GM19455 (cell line): ENCODE measurements around the gene MAP3K6.

ENCODE experiments used
- ATAC-seq: cut with Tn5 transposase; IDR thresholded peaks from one replicate; pipeline ENCODE4 v1.9.1; 2021; ENCODE audit not compliant: unreplicated experiment

MAP3K6 gene

GRCh38 chr1:27356619-27357280 lies 10.0 kb downstream of the MAP3K6 start:
- ATAC-seq = peak; percentile 42

- no peak for ATAC-seq
Observed at GRCh38 chr1:27356277-27356618, 10.5 kb downstream of the MAP3K6 start.

GRCh38 chr1:27355683-27356082 lies 11.1 kb downstream of the MAP3K6 start:
- ATAC-seq = no peak

GRCh38 chr1:27353629-27354028 lies 13.1 kb downstream of the MAP3K6 start:
- no peak for ATAC-seq

GRCh38 chr1:27353166-27353565 lies 13.6 kb downstream of the MAP3K6 start:
- no peak for ATAC-seq

- ATAC-seq = no peak
Observed at GRCh38 chr1:27351541-27352107, 15.1 kb downstream of the MAP3K6 start.

GRCh38 chr1:27350663-27351540 lies 15.9 kb downstream of the MAP3K6 start:
- ATAC-seq = no peak

GRCh38 chr1:27349784-27350662 lies 16.7 kb downstream of the MAP3K6 start:
- ATAC-seq = no peak

GRCh38 chr1:27348861-27349783 lies 17.6 kb downstream of the MAP3K6 start:
- no peak for ATAC-seq

- ATAC-seq = no peak
Observed at GRCh38 chr1:27346991-27347624, 19.7 kb downstream of the MAP3K6 start.

- ATAC-seq = no peak
Observed at GRCh38 chr1:27346357-27346756, 20.4 kb downstream of the MAP3K6 start.

- ATAC-seq = no peak
Observed at GRCh38 chr1:27345272-27345671, 21.5 kb downstream of the MAP3K6 start.

- ATAC-seq = no peak
Observed at GRCh38 chr1:27343639-27344025, 23.1 kb downstream of the MAP3K6 start.

- no peak for ATAC-seq
Observed at GRCh38 chr1:27342778-27343638, 23.8 kb downstream of the MAP3K6 start.

GRCh38 chr1:27342391-27342777 lies 24.4 kb downstream of the MAP3K6 start:
- ATAC-seq = no peak

- no peak for ATAC-seq
Observed at GRCh38 chr1:27341525-27342252, 25.1 kb downstream of the MAP3K6 start, which contains the start of gene SYTL1. TSS of gene SYTL1 (plus strand) at chr1:27342022. CDS start at chr1:27345335, 3,313 bp downstream.

GRCh38 chr1:27339213-27339612 lies 27.5 kb downstream of the MAP3K6 start:
- ATAC-seq = no peak

- ATAC-seq = no peak
Observed at GRCh38 chr1:27338751-27339150, 28.0 kb downstream of the MAP3K6 start.
